GM18499 (cell line): ENCODE data around the gene BIVM.
"Not testable (repeated sequence)": the region's sequence is repeated elsewhere in the genome, so short reads cannot be mapped to it uniquely, and the experiment has no call there.

Source experiments
- ATAC-seq: cut with Tn5 transposase; IDR thresholded peaks from one replicate; pipeline ENCODE4 v1.9.1; 2021; ENCODE audit warnings: moderate number of reproducible peaks; ENCODE audit not compliant: insufficient read depth, unreplicated experiment

Gene BIVM, protein sequence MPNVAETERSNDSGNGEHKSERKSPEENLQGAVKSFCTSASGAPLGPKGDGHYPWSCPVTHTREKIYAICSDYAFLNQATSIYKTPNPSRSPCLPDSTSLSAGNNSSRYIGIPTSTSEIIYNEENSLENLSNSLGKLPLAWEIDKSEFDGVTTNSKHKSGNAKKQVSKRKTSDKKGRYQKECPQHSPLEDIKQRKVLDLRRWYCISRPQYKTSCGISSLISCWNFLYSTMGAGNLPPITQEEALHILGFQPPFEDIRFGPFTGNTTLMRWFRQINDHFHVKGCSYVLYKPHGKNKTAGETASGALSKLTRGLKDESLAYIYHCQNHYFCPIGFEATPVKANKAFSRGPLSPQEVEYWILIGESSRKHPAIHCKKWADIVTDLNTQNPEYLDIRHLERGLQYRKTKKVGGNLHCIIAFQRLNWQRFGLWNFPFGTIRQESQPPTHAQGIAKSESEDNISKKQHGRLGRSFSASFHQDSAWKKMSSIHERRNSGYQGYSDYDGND

DNA sequence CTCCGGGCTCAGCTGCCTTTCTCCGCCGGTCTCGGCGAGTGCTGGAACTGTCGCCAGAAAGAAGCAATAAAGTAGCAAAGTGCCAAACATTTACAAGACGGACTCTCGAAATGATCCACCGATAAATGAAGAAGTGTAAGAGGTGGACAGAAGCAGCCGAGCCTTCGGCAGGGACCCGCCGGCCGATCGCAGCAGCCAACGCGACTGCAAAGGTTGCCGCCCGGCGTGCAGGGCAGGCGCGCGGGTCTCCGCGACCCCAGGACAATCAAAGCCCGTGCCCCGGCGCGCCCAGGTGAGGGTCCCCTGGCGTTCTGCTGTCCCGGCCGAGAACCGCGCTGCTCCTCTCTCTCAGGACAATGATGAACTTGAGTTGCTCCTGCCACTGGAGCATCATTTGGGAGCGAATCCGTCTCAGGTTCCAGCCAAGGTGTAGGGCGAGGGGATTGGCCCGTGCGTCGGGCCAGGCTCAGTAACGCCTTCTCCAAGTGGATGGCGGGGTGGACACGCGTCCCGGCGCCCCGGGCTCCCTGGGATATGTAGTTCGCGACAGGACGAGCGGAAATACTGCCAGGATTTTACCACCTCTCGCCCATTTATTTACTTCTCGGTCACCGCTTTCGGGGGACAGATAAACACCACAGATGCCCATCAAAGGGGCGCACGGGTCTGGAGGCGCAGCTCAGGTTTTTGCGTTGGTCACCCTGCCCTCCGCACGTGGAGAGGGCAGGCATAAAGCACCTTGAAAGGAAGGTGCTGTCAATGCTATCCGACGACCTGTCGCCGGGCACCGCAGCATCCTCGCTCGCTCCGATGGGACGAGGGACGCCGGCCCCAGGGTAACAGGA lies at the start of gene BIVM, which contains the start of gene POGLUT2:
BIVM (plus strand) TSS at position 539 of the 845 bp plus-strand sequence. CDS start 8,149 bp downstream, outside the sequence.
POGLUT2 (minus strand) TSS at position 396 of the 845 bp plus-strand sequence; CDS start at position 90, 306 bp downstream.
- ATAC-seq = peak; percentile 77

DNA sequence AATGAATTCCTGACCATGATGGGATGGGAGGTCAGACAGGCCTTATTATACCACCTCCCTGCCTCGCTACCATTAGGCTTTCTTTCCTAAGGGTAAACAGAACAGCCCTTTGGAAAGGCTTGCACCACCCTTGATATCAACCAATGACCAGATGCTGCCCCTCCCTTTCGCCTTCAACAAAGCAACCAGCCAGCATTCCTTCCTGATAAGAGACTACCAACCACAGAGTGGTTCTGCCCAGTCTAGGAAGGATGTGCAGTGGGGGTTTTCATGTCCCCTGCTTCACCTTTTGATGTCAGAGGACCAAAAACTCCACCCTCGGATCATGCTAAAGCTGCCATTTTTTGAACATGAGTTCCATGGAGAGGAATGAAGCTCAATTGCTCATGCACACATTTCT lies 47.0 kb upstream of the BIVM start:
- no peak for ATAC-seq

DNA sequence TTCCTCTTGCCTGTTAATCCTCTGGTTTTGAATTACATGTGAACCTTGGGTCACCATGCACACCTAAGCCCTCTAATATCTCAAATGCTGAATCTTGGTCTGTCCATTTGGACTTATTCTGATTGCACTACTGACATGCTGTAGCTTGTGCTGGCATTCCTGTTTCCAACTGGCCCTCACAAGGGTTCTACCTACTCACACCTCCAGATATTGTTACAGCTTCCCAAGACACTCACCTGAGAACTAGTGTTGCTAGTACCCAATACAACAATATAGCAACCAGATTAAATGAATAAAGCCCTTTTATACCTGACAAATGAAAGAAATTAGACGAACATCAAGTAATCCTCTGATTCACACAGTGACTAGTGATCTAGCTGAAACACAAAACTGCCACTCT lies 41.9 kb upstream of the BIVM start:
- ATAC-seq = no peak

DNA sequence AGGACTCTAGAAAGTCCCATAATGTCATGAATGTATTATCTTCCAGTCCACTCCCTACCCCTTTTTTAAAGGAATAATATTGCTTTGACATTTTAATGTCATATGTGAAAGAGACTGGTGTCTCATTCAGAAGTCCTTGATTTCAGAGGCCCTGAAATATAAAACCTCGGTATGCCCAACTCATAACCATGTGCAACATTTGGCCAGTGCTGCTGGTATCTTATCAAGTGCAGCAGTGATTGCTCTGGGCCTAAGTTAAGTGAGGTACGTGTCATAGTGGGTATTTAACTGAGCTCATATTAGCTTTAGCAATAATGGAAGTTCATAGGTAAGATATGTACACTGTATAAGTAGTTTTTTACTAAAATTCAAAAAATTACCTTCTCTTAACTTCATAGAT lies 40.1 kb upstream of the BIVM start:
- no peak for ATAC-seq

DNA sequence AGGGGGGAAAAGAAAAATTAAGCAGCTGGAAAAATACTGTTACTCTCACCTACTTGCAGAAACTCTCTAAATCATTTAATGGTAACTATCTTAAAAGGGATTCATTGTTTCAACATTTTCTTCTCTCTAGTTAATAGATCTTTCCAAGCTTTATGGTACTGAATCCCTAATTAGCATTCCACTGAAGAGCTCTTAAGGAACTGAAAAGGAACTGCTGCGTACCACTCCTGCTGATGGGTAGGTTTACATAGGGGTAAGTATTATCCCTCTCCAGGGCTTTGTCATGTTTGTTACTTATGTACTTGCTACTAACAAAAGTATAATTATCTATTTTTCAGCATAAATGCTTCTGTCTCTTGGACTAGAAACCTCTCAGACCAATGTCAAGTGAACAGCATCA lies 37.8 kb upstream of the BIVM start:
- no peak for ATAC-seq

DNA sequence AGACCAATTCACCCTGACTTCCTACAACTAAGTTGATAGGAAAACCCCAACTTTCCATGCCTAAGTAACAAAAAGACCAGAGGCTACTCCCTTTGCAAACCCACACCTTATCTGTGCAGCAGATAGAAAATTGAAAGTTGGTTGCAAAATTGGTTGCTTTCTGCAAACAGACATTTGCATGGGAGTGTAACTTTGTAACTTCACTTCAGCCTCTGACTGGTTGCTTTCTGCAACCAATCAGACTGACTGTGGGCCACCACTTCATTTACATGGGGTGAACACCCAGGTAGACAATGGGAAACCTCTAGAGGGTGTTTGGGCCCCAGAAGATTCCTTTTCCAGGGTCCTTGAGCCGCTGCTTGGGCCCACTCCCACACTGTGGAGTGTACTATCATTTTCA lies 35.2 kb upstream of the BIVM start:
- no peak for ATAC-seq

DNA sequence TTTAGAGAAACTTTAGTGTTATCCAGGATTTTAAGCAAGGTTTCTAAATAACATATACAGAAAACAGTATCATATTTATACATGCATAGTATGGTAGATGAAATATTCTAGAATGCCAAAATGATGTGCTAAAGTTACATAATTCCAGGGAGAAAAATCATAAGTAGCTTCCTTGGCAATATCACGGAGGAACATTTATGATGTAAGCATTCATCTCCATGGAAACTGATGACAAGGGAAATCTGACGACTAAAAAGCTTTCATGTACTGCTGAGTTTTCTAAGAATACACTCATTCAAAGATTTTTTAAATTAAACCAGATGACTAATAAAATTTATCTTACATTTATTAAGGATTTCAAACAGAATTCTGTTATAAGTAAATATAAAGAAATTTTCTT lies 30.0 kb upstream of the BIVM start:
- no peak for ATAC-seq

DNA sequence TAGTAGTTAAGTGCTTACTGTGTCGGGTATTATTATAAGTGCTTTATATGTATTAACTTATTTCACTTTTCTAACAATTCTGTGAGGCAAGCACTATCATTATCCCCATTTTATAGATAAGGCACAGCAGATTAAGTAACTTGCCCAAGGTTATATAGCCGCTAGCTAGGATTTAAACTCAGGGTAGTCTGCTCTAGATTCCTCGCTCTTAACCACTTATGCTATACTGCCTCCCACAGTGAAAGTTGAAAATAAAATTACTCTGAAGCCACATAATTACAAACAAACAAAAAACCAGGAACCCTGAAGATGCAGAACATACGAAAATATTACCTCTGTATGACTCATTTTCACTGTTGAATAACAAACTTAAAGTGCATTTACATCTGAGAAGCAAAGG lies 29.2 kb upstream of the BIVM start:
- ATAC-seq = no peak

DNA sequence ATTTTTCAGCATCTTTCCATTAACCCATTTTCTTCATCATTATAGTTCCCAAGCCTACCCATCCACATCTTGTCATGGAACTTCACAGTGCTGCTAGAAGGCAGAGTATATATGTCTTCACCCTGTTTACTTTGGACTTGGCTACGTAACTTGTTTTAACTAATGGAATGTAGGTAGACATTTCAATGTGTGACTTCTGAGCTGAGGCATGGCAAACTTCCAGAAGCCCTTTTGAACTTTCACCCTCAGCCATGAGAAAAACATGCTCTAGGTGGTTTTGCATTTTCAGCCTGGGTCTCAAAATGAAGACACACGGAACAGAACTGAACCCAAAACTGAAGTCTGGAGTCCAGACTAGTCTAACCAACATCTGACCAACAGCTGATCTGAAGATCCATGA lies 28.5 kb upstream of the BIVM start:
- no peak for ATAC-seq

DNA sequence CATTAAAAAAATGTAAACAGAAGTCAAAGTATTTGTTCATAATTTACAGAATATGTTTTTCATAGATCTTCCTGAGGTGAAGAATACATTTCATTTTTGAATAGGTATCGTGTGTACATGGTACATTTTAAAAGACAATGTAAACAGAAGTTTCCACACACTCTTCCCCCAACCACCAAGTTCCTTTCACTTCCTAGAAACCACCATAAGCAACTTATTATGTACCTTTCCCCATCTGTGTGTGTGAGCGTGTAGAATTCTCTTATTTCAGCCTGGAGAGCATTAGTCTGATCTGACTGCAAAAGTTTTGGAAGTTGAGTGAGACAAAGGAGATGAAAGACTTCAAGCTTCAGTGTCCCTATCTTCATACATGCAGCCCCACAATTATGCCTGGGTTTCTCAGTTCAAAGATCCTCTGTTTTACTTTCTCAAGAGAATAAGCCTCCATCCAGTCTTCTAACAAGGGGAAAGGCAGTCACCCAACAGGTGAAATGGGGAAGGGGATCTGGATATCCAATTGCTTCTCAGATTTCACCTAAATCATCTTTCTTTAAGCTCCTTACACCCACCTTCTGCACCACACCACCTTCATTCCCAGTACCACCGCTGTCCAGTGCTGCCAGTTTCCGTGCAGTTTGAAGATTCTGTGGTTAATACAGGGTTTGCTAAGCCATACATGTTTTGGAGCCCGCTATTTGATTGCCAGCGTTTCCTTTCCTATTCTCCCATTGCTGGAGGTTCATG lies 27.4 kb upstream of the BIVM start:
- ATAC-seq = no peak

DNA sequence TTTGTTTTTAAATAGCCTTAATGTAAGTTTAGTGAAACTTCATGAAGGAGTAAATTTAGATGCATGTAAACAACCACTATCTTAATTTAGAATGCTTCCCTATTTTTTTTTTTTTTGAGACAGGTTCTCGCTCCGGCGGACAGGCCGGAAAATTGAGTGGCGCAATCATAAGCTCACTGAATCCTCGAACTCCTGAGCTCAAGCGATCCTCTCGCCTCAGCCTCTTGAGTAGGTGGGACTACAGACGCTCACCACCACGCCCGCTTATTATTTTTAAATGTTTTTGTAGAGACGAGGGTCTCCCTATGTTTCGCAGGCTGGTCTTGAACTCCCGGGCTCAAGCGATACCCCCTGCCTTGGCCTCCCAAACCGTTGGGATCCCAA lies 26.9 kb upstream of the BIVM start:
- ATAC-seq = no peak

DNA sequence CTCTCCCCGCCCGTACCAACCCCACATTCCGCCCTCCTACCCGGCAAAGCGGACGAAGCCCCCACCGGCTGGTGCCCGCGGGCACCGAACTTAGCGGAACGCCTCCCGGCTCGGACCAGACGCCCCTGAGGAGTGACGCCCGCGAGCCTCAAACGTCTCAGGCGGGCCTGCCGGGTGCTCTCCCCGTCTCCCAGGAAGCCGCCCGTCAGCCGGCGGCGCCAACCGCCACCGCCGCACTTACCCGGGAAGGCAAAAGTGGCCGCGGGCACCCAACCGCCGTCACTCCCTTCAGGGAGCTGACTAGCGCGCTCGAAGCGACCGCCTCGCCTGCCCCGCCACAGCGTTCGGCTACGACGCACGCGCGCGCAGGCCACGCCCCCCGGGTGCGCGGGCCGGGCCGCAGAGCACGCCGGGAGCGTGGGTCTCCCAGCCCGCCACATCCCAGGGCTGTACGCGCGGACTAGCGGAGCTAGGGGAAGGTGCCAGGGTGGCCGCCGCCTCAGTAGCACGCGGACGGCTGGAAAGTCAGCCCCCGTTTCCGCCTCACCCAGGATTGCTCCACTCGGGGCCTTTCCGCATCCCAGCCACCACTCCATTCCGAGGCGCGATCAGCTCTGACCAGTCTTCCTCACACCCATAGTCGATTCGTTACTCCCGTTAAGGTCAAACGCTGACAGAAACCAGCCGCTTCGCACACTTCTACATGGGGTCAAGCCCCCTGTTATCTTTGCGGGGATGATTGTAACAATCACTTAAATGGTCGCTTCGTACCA lies 25.3 kb upstream of the BIVM start, which contains the start of gene TEX30:
TEX30 (minus strand) TSS at position 346 of the 773 bp plus-strand sequence. CDS start 3,760 bp downstream, outside the sequence.
- ATAC-seq = peak; percentile 71

DNA sequence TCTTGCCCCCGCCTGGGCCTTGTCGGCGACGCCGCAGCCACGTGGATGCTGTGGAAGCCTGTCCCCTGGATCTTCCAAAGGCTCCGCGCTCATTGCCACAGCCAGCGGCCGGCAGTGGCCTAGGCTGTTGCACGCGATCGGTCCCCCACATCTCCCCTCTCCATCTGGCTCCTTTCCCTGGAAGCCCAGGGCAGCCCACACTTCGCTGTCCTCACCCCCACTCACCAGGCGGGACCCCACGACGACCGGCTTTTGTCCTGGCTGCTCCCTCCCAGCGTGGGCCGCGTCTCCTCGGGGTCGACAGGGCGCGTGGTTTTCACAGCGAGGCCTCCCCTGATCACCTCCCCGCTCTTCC lies 24.7 kb upstream of the BIVM start:
- ATAC-seq = no peak

DNA sequence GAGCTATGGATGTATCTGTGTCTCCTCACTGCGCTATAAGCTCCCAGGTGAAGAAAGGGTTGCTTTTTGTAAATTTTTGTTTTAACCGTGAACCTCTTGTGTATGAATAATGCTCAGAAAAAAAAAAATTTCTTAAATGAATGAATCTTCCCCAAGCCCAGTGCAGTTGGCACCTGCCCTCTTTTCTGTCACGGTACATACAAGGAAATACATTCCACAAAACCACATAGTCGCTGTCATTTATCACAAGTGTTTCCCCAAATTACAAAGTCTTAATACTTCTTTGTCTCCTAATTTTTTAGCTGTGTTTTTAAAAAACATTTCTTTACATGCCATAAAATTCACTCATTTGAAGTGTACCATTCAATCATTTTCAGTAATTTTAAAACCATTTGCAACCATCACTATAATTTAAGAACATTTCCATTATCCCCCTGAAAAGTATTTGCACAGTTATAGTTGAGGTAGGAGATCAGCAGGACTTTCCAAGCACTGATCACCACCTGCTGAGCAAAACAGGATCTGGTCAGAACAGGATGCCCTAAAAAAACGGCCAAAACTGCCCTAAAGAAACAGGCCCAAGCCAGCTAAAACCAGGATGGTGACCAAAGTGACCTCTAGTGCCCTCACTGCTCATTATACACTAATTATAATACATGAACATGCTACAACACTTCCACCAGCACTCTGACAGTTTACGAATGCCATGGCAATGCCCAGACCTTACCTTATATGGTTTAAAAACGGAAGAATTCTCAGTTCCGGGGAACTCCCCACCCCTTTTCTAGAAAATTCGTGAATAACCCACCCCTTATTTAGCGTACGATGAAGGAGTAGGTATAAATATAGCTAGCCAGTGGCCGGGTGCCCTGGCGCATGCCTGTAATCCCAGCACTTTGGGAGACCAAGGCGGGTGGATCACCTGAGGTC lies 24.1 kb upstream of the BIVM start:
- no peak for ATAC-seq

DNA sequence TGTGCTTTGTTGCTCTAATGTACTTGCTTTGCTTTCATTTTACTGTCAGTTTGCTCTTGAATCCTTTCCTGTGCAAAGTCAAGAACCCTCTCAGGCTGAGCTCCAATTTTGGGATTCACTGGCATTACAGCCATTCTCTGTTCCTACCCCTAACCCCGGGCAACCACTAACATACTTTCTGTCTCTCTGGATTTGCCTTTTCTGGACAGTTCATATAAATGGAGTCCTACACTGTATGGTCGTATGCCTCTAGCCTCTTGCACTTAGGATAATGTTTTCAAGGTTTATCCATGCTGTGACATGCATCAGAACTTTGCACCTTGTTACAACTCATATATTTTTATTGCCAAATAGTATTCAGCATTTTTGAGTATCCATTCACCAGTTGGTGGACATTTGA lies 22.6 kb upstream of the BIVM start:
- no peak for ATAC-seq

DNA sequence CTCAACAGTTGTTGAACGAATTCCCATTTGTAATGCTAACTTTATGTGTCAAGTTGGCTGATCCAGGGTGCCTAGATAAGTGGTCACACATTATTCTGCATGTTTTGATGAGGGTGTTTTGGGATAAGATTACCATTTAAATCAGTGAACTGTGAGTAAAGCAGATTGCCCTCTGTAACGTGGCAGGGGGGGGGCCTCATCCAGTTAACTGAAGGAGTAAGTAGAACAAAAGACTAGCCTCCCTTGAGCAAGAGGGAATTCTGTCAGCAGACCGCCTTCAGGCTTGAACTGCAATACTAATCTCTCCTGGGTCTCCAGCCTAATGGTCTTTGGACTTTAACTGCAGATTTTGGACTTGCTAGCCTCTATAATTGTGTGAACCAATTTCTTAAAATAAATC lies 21.2 kb upstream of the BIVM start:
- no peak for ATAC-seq

DNA sequence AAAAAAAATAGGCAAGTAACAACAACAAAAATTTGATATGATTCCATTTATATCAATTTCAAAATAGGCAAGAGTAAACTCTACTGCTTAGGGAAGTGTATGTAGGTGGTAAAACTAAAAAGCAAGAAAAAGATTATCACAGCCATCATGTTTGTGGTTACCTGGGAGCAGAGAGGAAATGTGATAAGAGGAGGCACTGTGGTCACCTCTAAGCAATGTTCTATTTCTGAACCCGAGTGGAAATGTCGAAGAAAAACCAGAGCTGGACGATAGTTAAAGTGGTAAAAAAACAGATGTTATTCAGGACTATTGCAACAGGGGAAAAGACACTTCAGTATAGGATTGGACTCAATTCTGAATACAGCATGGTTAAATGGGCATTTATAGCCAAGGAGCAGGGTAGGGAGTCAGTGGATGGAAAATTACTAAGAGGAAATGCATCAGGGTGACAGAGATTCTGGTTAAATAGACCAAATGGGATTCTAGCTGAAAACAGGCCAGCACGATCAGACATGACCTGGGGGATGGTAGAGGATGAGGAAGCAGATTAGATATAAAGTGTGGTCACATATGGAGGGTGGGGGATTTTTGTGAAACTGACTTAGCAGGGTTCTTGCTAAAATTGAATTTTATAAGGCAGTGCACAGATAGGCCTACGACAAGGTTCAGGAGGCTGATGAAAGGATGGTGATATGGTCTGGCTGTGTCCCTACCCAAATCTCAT lies 19.3 kb upstream of the BIVM start:
- no peak for ATAC-seq

DNA sequence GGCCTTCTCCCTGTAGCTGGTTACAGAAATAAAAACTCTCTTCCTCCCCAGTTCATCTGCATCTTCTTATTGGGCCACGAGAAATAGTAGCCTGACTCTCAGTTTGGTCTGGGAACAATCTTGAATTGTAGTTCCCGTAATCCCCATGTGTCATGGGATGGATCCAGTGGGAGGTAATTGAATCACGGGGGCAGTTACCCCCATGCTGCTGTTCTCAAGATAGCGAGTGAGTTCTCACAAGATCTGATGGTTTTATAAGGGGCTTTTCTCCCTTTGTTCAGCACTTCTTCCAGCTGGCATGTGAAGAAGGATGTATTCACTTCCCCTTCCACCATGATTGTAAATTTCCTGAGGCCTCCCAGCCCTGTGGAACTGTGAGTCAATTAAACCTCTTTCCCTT lies 18.3 kb upstream of the BIVM start:
- not testable (repeated sequence) for ATAC-seq
